SK-N-SH (cell line): ENCODE measurements around the gene SIAH3. TPM values are rescaled to one million over a fixed set of nuclear protein-coding genes. Genes with fewer than 3 reads are reported as not detected.

Source experiments
- CTCF ChIA-PET: fragments of 300-600, 350-600 bp; formaldehyde crosslinking; extraction: SDS; loops from one replicate; lab custom pipeline; 2021; lab: Yijun Ruan, JAX
- POLR2A ChIA-PET: fragments of 350-600 bp; sonication (Branson Sonifier 250); formaldehyde crosslinking; extraction: SDS; loops from one replicate; lab custom pipeline; 2020; ENCODE audit warnings: antibody characterized with exemption, inconsistent platforms; lab: Yijun Ruan, JAX
- DNase-seq: peaks from one replicate; pipeline ENCODE4 v3.0.0; 2012
- H2AFZ ChIP-seq: fragments of 200-600 bp; sonication (generic); 2 replicates; pipeline ENCODE4 v1.8.1; 2016; ENCODE audit warnings: antibody characterized with exemption, mild to moderate bottlenecking, low read depth
- H3F3A ChIP-seq: fragments of 200-600 bp; sonication (generic); replicated peaks from 2 replicates; pipeline ENCODE3; 2016; ENCODE audit warnings: antibody characterized with exemption, mild to moderate bottlenecking; ENCODE audit not compliant: insufficient read depth
- H3K27ac ChIP-seq, 2 experiments: fragments of 200-500 bp in 1 of 2; fragments of 200-600 bp in 1 of 2; sonication (Bioruptor generic) in 1 of 2; sonication (generic), shearing (Covaris generic) in 1 of 2; 2 replicates each; pipeline versions ENCODE4 v1.5.1 to v1.6.1; 2014 to 2016; ENCODE audit warnings: low read depth in 2 of 2, inconsistent platforms in 1 of 2, low read length in 1 of 2, mild to moderate bottlenecking in 1 of 2, mixed read lengths in 1 of 2
- H3K27me3 ChIP-seq: fragments of 200-600 bp; sonication (generic), shearing (Covaris generic); 2 replicates; pipeline ENCODE4 v1.6.1; 2016; ENCODE audit warnings: mixed run types; ENCODE audit not compliant: insufficient read depth
- H3K36me3 ChIP-seq, 2 experiments: fragments of 200-500 bp in 1 of 2; fragments of 200-600 bp in 1 of 2; sonication (Bioruptor generic) in 1 of 2; sonication (generic) in 1 of 2; replicated peaks in 1 of 2; 2 replicates each; pipeline versions ENCODE3 to v1.5.1; 2014 to 2016; ENCODE audit warnings: low read length in 1 of 2, mild to moderate bottlenecking in 1 of 2; ENCODE audit not compliant: insufficient read depth in 2 of 2, control insufficient read depth in 1 of 2
- H3K4me1 ChIP-seq, 2 experiments: fragments of 200-500 bp in 1 of 2; fragments of 200-600 bp in 1 of 2; sonication (Bioruptor generic) in 1 of 2; sonication (generic), shearing (Covaris generic) in 1 of 2; 2 replicates each; pipeline versions ENCODE4 v1.5.1 to v1.6.1; 2014 to 2016; ENCODE audit warnings: low read depth in 1 of 2, low read length in 1 of 2, mixed run types in 1 of 2; ENCODE audit not compliant: insufficient read depth in 2 of 2, control insufficient read depth in 1 of 2
- H3K4me2 ChIP-seq: fragments of 200-600 bp; sonication (generic), shearing (Covaris generic); 2 replicates; pipeline ENCODE4 v1.6.1; 2017; ENCODE audit warnings: mixed run types
- H3K4me3 ChIP-seq, 2 experiments: fragments of 200-500 bp in 1 of 2; fragments of 200-600 bp in 1 of 2; sonication (Bioruptor generic) in 1 of 2; sonication (generic), shearing (Covaris generic) in 1 of 2; 2 replicates each; pipeline versions ENCODE4 v1.5.1 to v1.8.1; 2014 to 2016; ENCODE audit warnings: low read depth in 2 of 2, inconsistent platforms in 1 of 2, low read length in 1 of 2, mild to moderate bottlenecking in 1 of 2, mixed read lengths in 1 of 2, moderate library complexity in 1 of 2
- H3K79me2 ChIP-seq: fragments of 200-600 bp; sonication (generic); 2 replicates; pipeline ENCODE4 v1.8.1; 2017; ENCODE audit warnings: mild to moderate bottlenecking; ENCODE audit not compliant: insufficient read depth
- H3K9ac ChIP-seq: fragments of 200-600 bp; sonication (generic); 2 replicates; pipeline ENCODE4 v1.6.1; 2017; ENCODE audit warnings: mixed run types
- H3K9me2 ChIP-seq: fragments of 200-600 bp; sonication (generic); 2 replicates; pipeline ENCODE4 v1.6.1; 2017; ENCODE audit warnings: mixed run types
- H3K9me3 ChIP-seq: fragments of 200-600 bp; sonication (generic); 2 replicates; pipeline ENCODE4 v1.6.1; 2017; ENCODE audit warnings: mixed run types, mild to moderate bottlenecking, moderate library complexity
- H4K20me1 ChIP-seq: fragments of 200-600 bp; sonication (generic); 2 replicates; pipeline ENCODE4 v1.6.1; 2017; ENCODE audit warnings: mild to moderate bottlenecking, mixed run types; ENCODE audit not compliant: insufficient read depth
- ELF1 ChIP-seq: IDR thresholded peaks from 2 replicates; pipeline ENCODE4 v1.4.0; 2012
- EZH2phosphoT487 ChIP-seq: fragments of 200-600 bp; sonication (generic); IDR thresholded peaks from 2 replicates; pipeline ENCODE4 v1.6.1; 2017; ENCODE audit warnings: low read depth, mixed run types, mild to moderate bottlenecking, antibody characterized with exemption, moderate library complexity, borderline replicate concordance
- FOSL2 ChIP-seq: IDR thresholded peaks from 2 replicates; pipeline ENCODE4 v1.4.0; 2012; ENCODE audit warnings: low read depth, mild to moderate bottlenecking, moderate library complexity, borderline replicate concordance
- FOXM1 ChIP-seq: IDR thresholded peaks from 2 replicates; pipeline ENCODE4 v1.4.0; 2012; ENCODE audit warnings: low read depth, mild to moderate bottlenecking
- GABPA ChIP-seq: IDR thresholded peaks from 2 replicates; pipeline ENCODE4 v1.4.0; 2012; ENCODE audit warnings: low read depth, mild to moderate bottlenecking
- GATA2 ChIP-seq: sonication (generic); formaldehyde crosslinking; IDR thresholded peaks from 2 replicates; pipeline ENCODE4 v1.5.0; 2020; ENCODE audit warnings: mild to moderate bottlenecking, missing genetic modification reagents
- JUND ChIP-seq: IDR thresholded peaks from 2 replicates; pipeline ENCODE4 v1.4.0; 2012
- NFIC ChIP-seq: IDR thresholded peaks from 2 replicates; pipeline ENCODE4 v1.4.0; 2012; ENCODE audit warnings: borderline replicate concordance
- NRF1 ChIP-seq: IDR thresholded peaks from 2 replicates; pipeline ENCODE4 v1.6.1; 2012; ENCODE audit warnings: low read depth, mild to moderate bottlenecking, low read length
- PBX3 ChIP-seq: IDR thresholded peaks from 2 replicates; pipeline ENCODE4; 2012
- POLR2AphosphoS5 ChIP-seq: IDR thresholded peaks from 2 replicates; pipeline ENCODE4 v1.6.1; 2012; ENCODE audit warnings: low read depth, low read length
- RAD21 ChIP-seq: IDR thresholded peaks from 2 replicates; pipeline ENCODE4 v1.6.1; 2012; ENCODE audit warnings: mild to moderate bottlenecking, low read length
- REST ChIP-seq: IDR thresholded peaks from 2 replicates; pipeline ENCODE4 v1.6.1; 2012; ENCODE audit warnings: mild to moderate bottlenecking, low read depth, low read length, moderate library complexity
- RFX5 ChIP-seq: IDR thresholded peaks from 2 replicates; pipeline ENCODE4 v1.6.1; 2012; ENCODE audit warnings: mild to moderate bottlenecking, improper control_type of control experiment, low read length
- RXRA ChIP-seq: IDR thresholded peaks from 2 replicates; pipeline ENCODE4 v1.4.0; 2012; ENCODE audit warnings: low read depth, mild to moderate bottlenecking, borderline replicate concordance
- TAF1 ChIP-seq: IDR thresholded peaks from 2 replicates; pipeline ENCODE4 v1.6.1; 2012; ENCODE audit warnings: low read depth, mild to moderate bottlenecking, low read length, moderate library complexity, borderline replicate concordance
- TCF12 ChIP-seq: IDR thresholded peaks from 2 replicates; pipeline ENCODE4 v1.4.0; 2012
- USF1 ChIP-seq: IDR thresholded peaks from 2 replicates; pipeline ENCODE4 v1.4.0; 2012; ENCODE audit warnings: low read depth, borderline replicate concordance
- USF2 ChIP-seq: fragments of 150-350 bp; IDR thresholded peaks from 2 replicates; pipeline ENCODE4 v1.6.1; 2017; ENCODE audit warnings: antibody characterized with exemption, low read length, low read depth, borderline replicate concordance
- YY1 ChIP-seq: IDR thresholded peaks from 2 replicates; pipeline ENCODE4 v1.4.0; 2012; ENCODE audit warnings: low read depth, mild to moderate bottlenecking
- ZBTB33 ChIP-seq: IDR thresholded peaks from 2 replicates; pipeline ENCODE4 v1.4.0; 2012; ENCODE audit warnings: low read depth, borderline replicate concordance
- WGBS: methylation state at CpG from one replicate; pipeline ENCODE4 v1.1.6; 2017; ENCODE audit warnings: low lambda C conversion rate; 5-methylcytosine and 5-hydroxymethylcytosine counted together
- polyA plus RNA-seq, 3 experiments: library from polyadenylated mRNA; depleted of rRNA; stranded (reverse); fragments of >200 nt; gene quantifications; 2 replicates each; pipeline ENCODE4 v1.2.3, GENCODE V29; 2012

The SIAH3 gene
- polyA plus RNA-seq, 1 of the 3 experiments (the other 2 are of a cell fraction): 0.08 TPM

- TF ChIP-seq TCF12: no peak
- no peak for TF ChIP-seq PBX3
- no peak for TF ChIP-seq EZH2phosphoT487
- no peak for TF ChIP-seq YY1
- TF ChIP-seq NFIC: no peak
- TF ChIP-seq JUND: no peak
- TF ChIP-seq NRF1: no peak
- no peak for TF ChIP-seq REST
- TF ChIP-seq FOSL2: no peak
- TF ChIP-seq GABPA: no peak
- no peak for TF ChIP-seq USF2
- no peak for TF ChIP-seq FOXM1
- H2AFZ ChIP-seq: no peak overlapping the region
- no peak overlapping the region for H3K4me2 ChIP-seq
- no peaks in the 10 kb centered on the region for H3K9me3 ChIP-seq
- 72% methylated on average over 2 of the region's 2 CpGs for WGBS
- no peak overlapping the region for H3K4me3 ChIP-seq
- H3K36me3 ChIP-seq: no peaks in the 10 kb centered on the region
- H3K4me1 ChIP-seq: peaks cover 0 to 12% of the 10 kb centered on the region in 2 experiments; a peak in 2 of 4 replicates
- no peaks in the 10 kb centered on the region for H3K27me3 ChIP-seq
- POLR2A ChIA-PET: no interaction called here
- H3K9me2 ChIP-seq: no peaks in the 10 kb centered on the region
- CTCF ChIA-PET: no interaction called here
- H3K79me2 ChIP-seq: no peaks in the 10 kb centered on the region
- no peaks in the 10 kb centered on the region for H3F3A ChIP-seq
- no peak overlapping the region for H3K9ac ChIP-seq
- H3K27ac ChIP-seq: no peak overlapping the region
- DNase-seq: no peak
- H4K20me1 ChIP-seq: no peaks in the 10 kb centered on the region
These were observed 46.0 kb upstream of the SIAH3 start for GRCh38 chr13:45897562-45897961.

- TF ChIP-seq POLR2AphosphoS5: no peak
- no peak for TF ChIP-seq RXRA
- TF ChIP-seq RAD21: no peak
- TF ChIP-seq ZBTB33: no peak
- no peak for TF ChIP-seq TAF1
- TF ChIP-seq USF1: no peak
- no peak for TF ChIP-seq JUND
- no peak for TF ChIP-seq TCF12
- no peak for TF ChIP-seq EZH2phosphoT487
- no peak for TF ChIP-seq ELF1
- TF ChIP-seq RFX5: no peak
- TF ChIP-seq GATA2 (CRISPR knock-in tag): no peak
- peaks cover 0 to 19% of the 10 kb centered on the region in 2 experiments; a peak in 2 of 4 replicates for H3K4me1 ChIP-seq
- H3K9me3 ChIP-seq: no peaks in the 10 kb centered on the region
- DNase-seq: no peak
- ChIA-PET POLR2A (interaction anchor here (1.0 kb wide), 1 partner anchor 22 kb away, joined by 3 read pairs; no protein-coding TSS in a partner anchor), CTCF (interaction anchor here (0.6 to 1.1 kb wide), 2 partner anchors 89 to 269 kb away, joined by 3 to 4 read pairs; no protein-coding TSS in a partner anchor)
- H3K4me3 ChIP-seq: no peak overlapping the region
- 82% methylated on average over 2 of the region's 5 CpGs for WGBS
- no peaks in the 10 kb centered on the region for H3K9me2 ChIP-seq
- H3K27me3 ChIP-seq: no peaks in the 10 kb centered on the region
- H3K9ac ChIP-seq: no peak overlapping the region
- H3K4me2 ChIP-seq: no peak overlapping the region
- no peaks in the 10 kb centered on the region for H3K79me2 ChIP-seq
- no peaks in the 10 kb centered on the region for H3K36me3 ChIP-seq
- no peaks in the 10 kb centered on the region for H4K20me1 ChIP-seq
- no peaks in the 10 kb centered on the region for H3F3A ChIP-seq
- no peak overlapping the region; a peak in 1 of 4 replicates for H3K27ac ChIP-seq
- H2AFZ ChIP-seq: no peak overlapping the region
These were observed 44.7 kb upstream of the SIAH3 start for GRCh38 chr13:45896285-45896684.
